NCI-H526 (cell line): ENCODE data around the gene GLB1L3.
A peak's percentile ranks its signal among the peaks of the same experiment; 100 is the strongest.
"Not testable (repeated sequence)": the region's sequence is repeated elsewhere in the genome, so short reads cannot be mapped to it uniquely, and the experiment has no call there.

Source experiments
- DNase-seq, 2 experiments: peaks; one replicate each; lab custom pipeline; 2025; lab: John Stamatoyannopoulos, UW

GLB1L3 gene

GRCh38 chr11:134344497-134345236 is 68.5 kb downstream of the GLB1L3 start:
- DNase-seq: not testable (repeated sequence)

DNA sequence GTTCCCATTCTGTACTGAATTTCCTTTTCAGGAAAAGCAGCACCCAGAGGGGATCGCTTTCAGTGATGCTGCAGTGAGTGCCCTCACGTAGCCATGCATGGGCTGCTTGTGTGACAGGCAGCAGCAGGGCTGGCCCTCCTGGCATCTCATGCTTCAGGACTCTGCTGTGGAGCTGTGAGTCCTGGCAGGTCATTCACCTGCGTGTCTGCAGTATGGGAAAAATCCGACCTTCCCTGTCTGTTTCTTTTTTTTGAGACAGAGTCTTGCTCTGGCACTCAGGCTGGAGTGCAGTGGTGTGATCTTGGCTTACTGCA is 69.0 kb downstream of the GLB1L3 start:
- DNase-seq: no peak

GRCh38 chr11:134346101-134346975 is 70.2 kb downstream of the GLB1L3 start:
- peak; percentile 49 to 82 for DNase-seq

DNA sequence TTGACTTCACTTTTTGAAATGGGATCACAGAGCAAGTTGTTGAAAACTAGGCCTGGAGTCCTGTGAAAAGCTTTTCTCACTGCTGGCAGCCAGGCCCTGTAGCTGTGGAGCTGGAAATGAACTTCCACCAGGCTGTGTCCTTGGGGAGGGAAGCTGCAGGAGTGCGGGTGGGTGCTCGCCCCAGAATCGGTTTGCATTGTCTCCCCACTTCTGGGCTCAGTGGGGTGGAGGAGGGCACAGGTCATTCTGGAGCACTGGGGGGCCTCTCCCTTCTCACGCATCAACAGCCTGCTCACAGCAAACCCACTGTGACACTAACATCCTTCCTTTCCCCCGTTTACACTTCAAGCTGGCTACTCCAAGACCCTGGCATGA is 70.8 kb downstream of the GLB1L3 start:
- DNase-seq: no peak

- DNase-seq: no peak
These were observed 71.3 kb downstream of the GLB1L3 start for GRCh38 chr11:134347441-134347840.

DNA sequence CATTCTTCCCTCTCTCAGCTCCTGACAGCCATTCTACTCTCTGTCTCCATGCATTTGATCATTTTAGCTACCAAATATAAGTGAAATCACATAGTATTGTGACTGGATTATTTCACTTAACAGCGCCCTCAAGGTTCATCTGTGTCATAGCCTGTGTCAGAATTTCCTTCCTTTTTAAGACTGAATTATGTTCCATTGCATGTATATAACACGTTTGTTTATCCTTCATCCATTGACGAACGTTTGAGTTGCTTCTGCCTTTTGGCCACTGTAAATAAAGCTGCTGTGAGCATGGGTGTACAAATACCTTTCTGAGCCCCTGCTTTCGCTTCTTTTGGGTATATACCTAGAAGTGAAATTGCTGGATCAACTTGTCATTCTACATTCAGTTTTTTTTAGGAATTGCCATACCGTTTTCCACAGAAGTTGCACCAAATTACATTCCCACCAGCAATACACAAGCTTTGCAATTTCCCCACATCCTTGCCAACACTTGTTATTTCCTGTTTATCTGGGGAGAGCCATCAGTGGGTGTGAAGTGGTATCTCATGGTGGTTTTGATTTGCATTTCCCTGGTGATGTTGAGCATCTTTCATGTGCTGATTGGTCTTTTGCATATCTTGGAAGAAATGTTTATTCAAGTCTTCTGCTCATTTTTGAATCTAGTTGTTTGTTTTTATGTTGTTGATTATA is 73.1 kb downstream of the GLB1L3 start:
- peak in 1 of 2 experiments; percentile 31 for DNase-seq

DNA sequence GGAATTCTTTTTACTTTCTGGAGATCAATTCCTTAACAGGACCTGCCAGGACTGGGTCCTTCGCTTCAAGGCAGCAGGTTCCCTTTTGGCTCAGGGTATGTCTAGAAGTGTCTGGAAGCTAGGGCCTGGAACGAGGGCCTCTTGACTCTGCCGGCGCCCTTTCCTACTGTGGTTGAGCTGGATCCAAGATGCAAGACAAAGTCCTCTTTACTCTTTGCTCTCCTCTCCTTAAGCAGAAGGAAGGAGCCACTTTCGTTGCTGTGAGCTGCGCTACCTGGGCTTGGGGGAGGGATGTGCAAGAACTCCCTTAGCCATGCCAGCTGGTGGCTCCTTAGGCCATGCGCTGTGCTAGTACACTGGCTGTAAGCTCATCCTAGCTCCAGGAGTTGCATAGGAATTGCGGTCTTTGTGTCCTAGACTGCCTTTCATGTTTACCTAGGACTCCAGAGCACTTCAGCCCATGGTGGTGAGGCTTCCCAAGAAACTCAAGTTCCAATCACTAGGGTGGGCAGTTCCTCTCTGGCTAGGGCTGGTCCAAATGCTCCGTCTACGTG is 73.7 kb downstream of the GLB1L3 start:
- no peak for DNase-seq

DNA sequence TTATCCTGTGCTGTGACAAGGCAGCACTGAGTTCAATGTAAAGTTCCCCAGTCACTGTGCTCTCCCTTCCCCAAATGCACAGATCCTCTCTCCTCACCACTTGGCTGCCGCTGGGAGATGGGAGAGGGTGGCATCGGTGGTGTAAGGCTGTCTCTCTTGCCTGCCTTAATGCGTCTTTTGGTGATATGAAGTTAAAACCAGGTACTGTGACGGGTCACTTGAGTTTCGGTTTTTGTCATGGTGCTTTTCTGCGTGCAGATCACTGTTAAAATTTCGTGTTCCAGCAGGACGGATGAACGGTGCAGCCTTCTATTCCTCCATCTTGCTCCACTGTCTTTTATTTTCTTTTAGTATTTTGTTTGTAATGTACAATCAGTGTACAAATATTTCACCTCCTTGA is 74.2 kb downstream of the GLB1L3 start:
- no peak for DNase-seq

DNA sequence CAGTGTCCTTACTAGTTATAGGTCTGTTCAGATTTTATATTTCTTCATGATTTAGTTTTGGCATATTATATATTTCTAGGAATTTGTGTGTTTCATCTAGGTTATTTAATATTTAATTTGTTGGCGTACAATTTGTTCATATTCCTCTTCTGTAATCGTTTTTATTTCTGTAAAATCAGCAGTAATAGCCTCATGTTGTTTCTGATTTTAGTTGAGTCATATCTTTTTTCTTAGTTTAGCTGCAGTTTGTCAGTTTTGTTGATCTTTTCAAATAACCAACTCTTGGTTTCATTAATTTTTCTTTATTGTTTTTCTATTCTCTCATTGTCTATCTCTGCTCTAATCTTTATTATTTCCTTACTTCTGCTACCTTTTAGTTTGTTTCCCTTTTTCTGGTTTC is 75.9 kb downstream of the GLB1L3 start:
- DNase-seq: no peak

DNA sequence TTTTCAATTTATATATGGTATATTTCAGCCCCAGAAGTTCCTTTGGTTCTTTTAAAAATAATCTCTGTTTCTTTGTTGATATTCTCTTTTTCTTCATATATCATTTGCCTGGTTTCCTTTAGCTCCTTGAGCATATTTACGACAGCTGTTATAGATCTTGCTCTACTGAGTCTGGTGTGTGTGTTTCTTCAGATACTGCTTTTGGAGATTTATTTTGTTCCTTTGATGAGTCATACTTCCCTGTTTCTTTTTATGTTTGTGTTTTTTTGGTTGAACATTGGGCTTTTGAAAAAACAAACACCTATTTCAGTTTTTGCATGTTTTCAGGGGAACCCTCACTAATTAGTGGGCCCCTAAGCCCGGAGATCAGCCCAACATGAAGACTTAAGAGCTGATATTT is 79.0 kb downstream of the GLB1L3 start:
- no peak for DNase-seq

DNA sequence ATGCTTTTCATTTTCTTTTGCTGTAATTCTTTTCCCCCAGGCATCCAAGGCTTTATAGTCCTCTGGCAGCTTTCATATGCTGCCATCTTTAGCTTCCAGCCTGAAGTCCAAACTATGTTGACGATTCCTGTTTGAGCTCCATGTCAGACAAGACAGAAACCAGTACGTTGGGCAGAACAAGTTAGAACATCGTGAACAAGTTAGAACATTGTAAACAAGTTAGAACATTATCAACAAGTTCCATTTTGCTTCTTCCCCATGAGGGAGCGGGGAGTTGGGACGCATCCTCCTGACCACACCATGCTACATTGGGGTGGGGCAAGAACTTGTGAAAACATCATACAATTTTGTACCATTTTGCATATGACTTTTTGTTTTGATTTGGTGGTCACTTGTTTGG is 79.5 kb downstream of the GLB1L3 start:
- no peak for DNase-seq

DNA sequence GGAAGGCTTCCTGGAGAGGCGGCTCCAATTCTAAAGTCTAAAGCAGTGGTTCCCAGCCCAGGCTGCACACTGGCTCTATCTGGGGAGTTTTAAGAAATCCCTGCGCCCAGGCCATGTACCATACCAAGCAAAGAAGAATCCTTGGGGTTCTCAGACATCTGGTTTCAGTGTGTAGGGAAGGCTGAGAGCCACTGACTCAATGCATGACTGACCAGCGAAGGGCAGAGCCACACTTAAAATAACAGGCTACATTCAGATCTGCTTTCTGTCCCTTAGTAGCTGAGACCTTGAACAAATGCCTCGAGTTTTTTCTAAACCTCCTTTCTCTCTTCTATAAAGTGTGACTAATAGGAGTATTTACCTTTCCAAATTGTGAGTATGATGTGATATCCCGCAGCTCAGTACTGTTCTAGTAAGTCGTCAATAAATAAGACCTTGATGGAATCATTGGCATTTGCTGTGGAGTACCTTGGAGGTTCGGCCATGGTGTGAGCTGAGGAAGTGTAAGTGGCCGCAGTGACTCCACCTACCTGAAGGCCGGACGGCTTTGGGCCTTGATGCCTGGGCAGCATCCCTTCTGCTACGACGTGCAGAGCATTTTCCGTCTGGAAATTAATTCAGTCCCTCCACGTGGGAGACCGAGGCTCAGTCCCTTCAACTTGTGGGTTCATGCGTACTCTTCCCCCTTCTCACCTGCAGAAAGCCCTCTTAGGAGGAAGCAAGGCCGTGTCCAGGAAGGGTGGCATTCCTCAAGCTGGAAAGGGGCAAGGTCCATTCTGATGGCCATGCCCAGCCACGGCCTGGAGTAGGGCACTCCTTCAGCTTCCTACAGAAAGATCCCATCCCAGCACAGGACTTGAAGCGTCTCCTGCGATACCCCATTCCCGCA is 80.7 kb downstream of the GLB1L3 start:
- no peak for DNase-seq

DNA sequence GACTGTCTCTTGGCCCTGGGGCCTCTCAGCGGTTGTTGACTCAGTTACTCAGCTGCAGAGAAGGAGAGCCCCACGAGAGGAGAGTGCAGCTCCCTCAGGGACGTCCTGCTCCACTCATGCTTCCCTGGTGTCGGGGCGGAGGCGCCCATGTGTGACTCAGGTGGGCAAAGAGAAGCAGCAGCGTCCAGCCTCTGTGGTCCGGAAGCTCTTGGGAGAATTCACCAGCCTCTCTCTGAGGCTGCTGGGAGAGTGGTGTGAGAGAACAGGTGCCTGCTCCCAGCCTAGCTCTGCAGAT is 81.3 kb downstream of the GLB1L3 start:
- no peak for DNase-seq

DNA sequence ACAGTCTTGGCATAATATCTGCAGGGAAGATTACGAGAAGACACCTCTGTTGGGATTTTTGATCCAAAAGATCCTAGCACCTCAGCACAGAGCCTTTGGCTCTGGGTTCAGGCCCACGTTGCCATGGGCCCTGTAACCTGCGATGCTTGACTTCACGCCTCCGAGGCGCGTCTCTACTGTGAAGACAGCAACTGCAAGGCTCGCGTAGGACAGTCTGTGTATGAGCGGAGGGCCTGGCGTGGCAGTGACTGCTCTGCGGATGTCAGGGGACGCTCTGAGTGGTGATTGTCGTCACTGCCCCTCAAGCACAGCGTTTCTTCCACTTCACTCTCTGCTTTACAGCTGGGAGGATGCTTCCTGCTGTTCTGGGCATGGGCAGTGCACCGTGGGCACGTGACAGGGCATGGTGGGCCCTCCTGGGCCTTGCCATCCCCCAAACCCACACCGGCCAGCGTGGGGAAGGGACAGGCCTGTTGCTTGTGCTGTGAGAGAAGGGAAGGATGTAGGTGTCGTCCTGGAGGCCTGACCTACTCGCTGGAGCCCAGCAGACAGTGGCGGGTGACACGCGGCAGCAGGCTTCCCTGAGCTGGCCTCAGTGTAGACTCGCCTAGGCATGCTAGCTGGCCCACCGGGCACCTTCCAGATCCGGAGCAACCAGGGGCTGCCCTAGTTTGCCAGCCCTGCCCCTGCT is 82.1 kb downstream of the GLB1L3 start:
- DNase-seq: no peak

DNA sequence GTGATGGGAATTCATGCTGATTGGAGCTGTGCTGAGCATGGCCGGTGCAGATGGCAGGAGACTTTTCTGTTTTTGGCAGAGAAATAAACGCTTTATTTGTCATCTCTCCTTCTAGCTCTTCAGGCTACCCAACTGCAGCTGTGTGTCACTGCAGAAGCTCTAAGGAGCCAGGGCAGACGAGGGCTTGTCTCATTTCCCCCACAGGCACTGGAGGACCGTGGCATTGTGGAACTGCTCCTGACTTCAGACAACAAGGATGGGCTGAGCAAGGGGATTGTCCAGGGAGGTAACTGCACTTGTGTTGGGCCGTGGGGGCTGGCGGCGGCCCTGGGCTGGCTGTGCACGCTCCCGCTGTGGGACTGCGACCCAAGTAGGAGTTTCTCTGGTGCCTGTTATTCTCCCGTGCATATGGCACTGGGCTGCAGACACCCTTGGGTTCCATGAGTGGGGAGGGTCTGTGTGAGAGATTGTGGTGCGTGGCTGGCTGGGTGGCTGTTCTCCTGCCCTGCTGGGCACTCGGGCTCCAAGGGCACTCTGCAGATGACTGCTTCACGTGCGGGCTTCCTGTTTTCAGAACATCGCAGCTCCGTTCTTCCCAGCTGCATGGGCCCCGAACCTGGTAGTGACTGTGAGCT is 82.8 kb downstream of the GLB1L3 start:
- DNase-seq: no peak

GRCh38 chr11:134359646-134360045 is 83.5 kb downstream of the GLB1L3 start:
- no peak for DNase-seq

- peak; percentile 92 to 99 for DNase-seq
These were observed 84.1 kb downstream of the GLB1L3 start for GRCh38 chr11:134360050-134360835.

DNA sequence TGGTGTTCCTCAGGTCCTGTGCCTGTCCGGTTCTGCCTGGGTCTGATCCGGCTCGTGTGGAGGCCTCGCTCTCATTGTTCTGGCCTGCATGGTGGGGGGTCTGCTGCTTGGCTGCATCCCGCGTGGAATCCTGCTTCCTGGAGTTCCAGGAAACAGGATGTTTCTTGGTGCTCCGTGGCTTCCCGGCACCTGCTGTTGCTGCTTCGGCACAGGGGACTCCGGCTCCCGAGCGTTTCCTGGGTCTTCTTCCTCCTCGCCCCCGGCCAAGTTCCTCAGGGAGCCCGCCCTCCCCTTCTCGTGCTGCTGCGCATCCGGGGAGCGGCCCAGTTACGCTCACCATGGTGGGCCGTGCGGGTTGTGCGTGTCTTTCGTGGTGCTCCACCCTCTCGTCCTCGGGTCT is 85.5 kb downstream of the GLB1L3 start:
- DNase-seq: no peak

GRCh38 chr11:134362192-134362901 is 86.2 kb downstream of the GLB1L3 start:
- no peak for DNase-seq
